ENCODE results near the gene CCNL2.
"Not testable (repeated sequence)": the region's sequence is repeated elsewhere in the genome, so short reads cannot be mapped to it uniquely, and the experiment has no call there.

The CCNL2 gene

DNA sequence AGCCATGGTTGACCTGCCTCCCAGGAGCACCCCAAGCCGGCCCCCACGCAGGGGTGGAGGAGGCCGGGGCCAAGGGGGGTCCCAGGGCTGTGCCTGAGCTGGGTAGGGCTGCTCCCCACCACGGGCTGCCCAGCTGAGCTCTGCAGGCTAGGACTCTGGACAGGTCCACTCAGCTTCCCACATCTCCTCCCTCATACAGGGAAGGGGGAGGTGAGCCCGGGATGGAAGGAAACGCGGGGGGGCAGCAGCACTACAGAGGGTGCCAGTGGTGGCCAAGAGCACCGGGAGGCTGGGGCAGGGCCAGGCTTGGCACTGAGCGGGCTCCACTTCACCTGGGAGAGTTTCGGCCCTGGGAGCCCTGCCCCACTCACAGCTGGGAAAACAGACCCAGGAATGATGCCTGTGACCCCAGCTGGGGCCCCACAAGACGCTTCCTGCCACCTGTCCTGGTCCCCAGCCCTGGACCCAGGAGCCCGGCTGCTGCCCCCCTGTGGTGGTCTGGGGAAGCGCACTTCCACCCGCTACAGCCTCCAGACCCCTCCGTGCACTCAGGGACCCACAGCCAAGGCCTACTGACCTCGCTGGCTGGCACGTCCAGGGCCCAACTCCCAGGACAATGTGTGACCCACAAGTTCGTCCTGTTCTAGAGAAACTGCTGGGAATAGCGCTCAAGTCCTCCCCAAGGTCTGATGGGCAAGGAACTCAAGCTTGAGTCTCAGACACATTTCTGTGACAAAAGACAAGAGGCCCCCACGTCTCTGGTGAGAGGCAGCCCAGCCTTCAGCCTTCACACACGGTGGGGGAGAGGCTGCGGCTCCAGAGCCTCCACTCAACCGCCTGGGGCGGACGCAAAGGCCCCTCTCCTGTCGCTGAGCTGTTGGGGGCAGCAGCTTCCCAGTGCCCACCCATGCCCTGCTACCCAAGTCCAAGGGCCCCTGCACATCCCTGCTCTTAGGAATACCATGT is 27.1 kb downstream of the CCNL2 start:
- H4K20me1 ChIP-seq: peaks cover 4 to 45% (median 41%) of the 10 kb centered on the region in 11 experiments; a peak in 21 of 22 replicates
- peak overlapping the region in 10 of 11 experiments; percentile 40 to 97 (median 77); a peak in 19 of 22 replicates for H3K27ac ChIP-seq
- peaks cover 8 to 31% (median 20%) of the 10 kb centered on the region in 11 experiments for H3K36me3 ChIP-seq
- H3K4me1 ChIP-seq: peaks cover 46 to 62% (median 59%) of the 10 kb centered on the region in 10 experiments
- TF ChIP-seq Cebpa-rat (IDR thresholded peaks at IDR 0.05): no peak
- H3K9me3 ChIP-seq (replicated peaks in 1 of 11): peaks cover 0 to 9% (median 5%) of the 10 kb centered on the region in 11 experiments; a peak in 17 of 22 replicates
- peak overlapping the region in 9 of 10 experiments; percentile 33 to 84 (median 49); a peak in 16 of 20 replicates for H3K4me3 ChIP-seq
- peak overlapping the region; percentile 53 to 99 (median 97); a peak in 21 of 22 replicates for H3K9ac ChIP-seq
- H3K27me3 ChIP-seq: no peaks in the 10 kb centered on the region
- H3K4me2 ChIP-seq: peak overlapping the region; percentile 95 to 100 (median 100)

GRCh38 chr1:1371364-1371745 is 27.8 kb downstream of the CCNL2 start:
- peaks cover 5 to 16% (median 12%) of the 10 kb centered on the region in 11 experiments; a peak in 20 of 22 replicates for H3K9me3 ChIP-seq (replicated peaks in 1 of 11)
- peak overlapping the region; percentile 95 to 100 (median 100) for H3K4me2 ChIP-seq
- H3K27me3 ChIP-seq: no peaks in the 10 kb centered on the region
- peak in 8 of 11 experiments; percentile 26 to 85 (median 64); a peak in 10 of 22 replicates for TF ChIP-seq Cebpa-rat (IDR thresholded peaks at IDR 0.05)
- peak overlapping the region in 9 of 10 experiments; percentile 33 to 84 (median 49); a peak in 15 of 20 replicates for H3K4me3 ChIP-seq
- peak overlapping the region; percentile 53 to 99 (median 97); a peak in 21 of 22 replicates for H3K9ac ChIP-seq
- H4K20me1 ChIP-seq: peaks cover 4 to 45% (median 41%) of the 10 kb centered on the region in 11 experiments; a peak in 21 of 22 replicates
- peak overlapping the region in 9 of 11 experiments; percentile 61 to 97 (median 77); a peak in 18 of 22 replicates for H3K27ac ChIP-seq
- peaks cover 8 to 26% (median 19%) of the 10 kb centered on the region in 11 experiments for H3K36me3 ChIP-seq
- peaks cover 45 to 62% (median 59%) of the 10 kb centered on the region in 10 experiments for H3K4me1 ChIP-seq

DNA sequence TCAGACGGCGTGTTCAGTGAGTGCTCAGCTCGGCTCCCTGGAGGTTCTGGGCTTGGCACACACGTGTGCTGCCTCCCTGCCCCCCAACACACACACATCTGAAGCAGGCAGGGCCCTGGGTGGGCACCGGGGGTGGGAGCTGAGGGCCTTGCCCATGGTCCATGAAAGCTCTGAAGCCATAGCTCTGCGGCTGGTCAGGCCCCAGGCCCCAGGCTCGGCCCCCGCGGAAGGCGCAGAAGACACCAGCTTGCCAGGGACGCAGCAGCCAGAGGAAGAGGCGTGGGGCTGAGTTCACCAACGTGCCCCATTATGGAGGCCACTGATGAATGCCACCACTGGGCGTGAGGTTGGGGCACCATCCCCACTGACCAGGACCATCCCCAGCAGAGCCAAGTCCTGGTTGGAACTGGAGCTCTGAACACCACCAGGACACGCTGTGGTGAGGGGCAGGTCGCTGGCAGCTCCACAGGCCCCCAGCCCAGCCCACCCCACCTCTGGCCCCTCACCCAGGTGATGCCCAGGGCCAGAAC is 28.3 kb downstream of the CCNL2 start:
- TF ChIP-seq Cebpa-rat (IDR thresholded peaks at IDR 0.05): no peak
- H3K27me3 ChIP-seq: no peaks in the 10 kb centered on the region
- peak overlapping the region in 9 of 11 experiments; percentile 35 to 97 (median 72); a peak in 17 of 22 replicates for H3K27ac ChIP-seq
- H4K20me1 ChIP-seq: peaks cover 4 to 45% (median 41%) of the 10 kb centered on the region in 11 experiments; a peak in 21 of 22 replicates
- peaks cover 9 to 21% (median 17%) of the 10 kb centered on the region in 11 experiments; a peak in 20 of 22 replicates for H3K9me3 ChIP-seq (replicated peaks in 1 of 11)
- H3K36me3 ChIP-seq: peaks cover 7 to 21% (median 15%) of the 10 kb centered on the region in 11 experiments
- peak overlapping the region; percentile 95 to 100 (median 100) for H3K4me2 ChIP-seq
- peak overlapping the region; percentile 41 to 99 (median 97); a peak in 19 of 22 replicates for H3K9ac ChIP-seq
- peaks cover 40 to 57% (median 53%) of the 10 kb centered on the region in 10 experiments for H3K4me1 ChIP-seq
- peak overlapping the region in 7 of 10 experiments; percentile 27 to 84 (median 49); a peak in 7 of 20 replicates for H3K4me3 ChIP-seq

GRCh38 chr1:1370094-1370493 is 29.0 kb downstream of the CCNL2 start:
- H4K20me1 ChIP-seq: peaks cover 4 to 45% (median 41%) of the 10 kb centered on the region in 11 experiments; a peak in 21 of 22 replicates
- H3K27ac ChIP-seq: peak overlapping the region in 8 of 11 experiments; percentile 59 to 97 (median 76); a peak in 12 of 22 replicates
- H3K27me3 ChIP-seq, H3K4me3 ChIP-seq: not testable (repeated sequence)
- peaks cover 39 to 54% (median 52%) of the 10 kb centered on the region in 10 experiments for H3K4me1 ChIP-seq
- H3K9me3 ChIP-seq (replicated peaks in 1 of 11): peaks cover 10 to 26% (median 21%) of the 10 kb centered on the region in 11 experiments; a peak in 20 of 22 replicates
- H3K36me3 ChIP-seq: peaks cover 7 to 21% (median 15%) of the 10 kb centered on the region in 11 experiments
- H3K9ac ChIP-seq: peak overlapping the region in 9 of 11 experiments; percentile 57 to 99 (median 97); a peak in 12 of 22 replicates
- H3K4me2 ChIP-seq: peak overlapping the region in 10 of 11 experiments; percentile 95 to 100 (median 100); a peak in 20 of 22 replicates

GRCh38 chr1:1367315-1367714 is 31.8 kb downstream of the CCNL2 start:
- Histone ChIP-seq H3K4me2 (no peak overlapping the region), H4K20me1 (peaks cover 4 to 22% (median 17%) of the 10 kb centered on the region in 11 experiments; a peak in 21 of 22 replicates), H3K36me3 (peaks cover 0 to 2% (median 0%) of the 10 kb centered on the region in 11 experiments; a peak in 3 of 22 replicates), H3K9ac (no peak overlapping the region), H3K4me1 (peaks cover 19 to 33% (median 31%) of the 10 kb centered on the region in 10 experiments), H3K4me3 (no peak overlapping the region), H3K9me3 (replicated peaks in 1 of 11) (peaks cover 10 to 26% (median 21%) of the 10 kb centered on the region in 11 experiments; a peak in 20 of 22 replicates), H3K27me3 (no peaks in the 10 kb centered on the region), H3K27ac (no peak overlapping the region)
- no peak for TF ChIP-seq Cebpa-rat (IDR thresholded peaks at IDR 0.05)

DNA sequence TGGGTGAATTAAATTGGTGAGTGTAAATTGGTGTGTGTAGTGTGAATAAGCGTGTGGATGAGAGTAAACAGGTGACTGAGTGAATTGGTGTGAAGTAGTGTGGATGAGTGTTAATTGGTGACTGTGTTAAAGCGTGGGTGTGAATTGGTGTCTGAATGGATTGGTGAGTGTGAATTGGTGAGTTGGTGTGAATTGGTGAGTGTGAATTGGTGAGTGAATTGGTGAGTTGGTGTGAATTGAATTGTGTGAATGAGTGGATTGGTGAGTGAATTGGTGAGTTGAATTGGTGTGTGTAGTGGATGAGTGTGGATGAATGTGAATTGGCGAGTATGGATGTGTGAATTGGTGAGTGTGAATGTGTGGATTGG is 32.5 kb downstream of the CCNL2 start:
- peaks cover 10 to 26% (median 21%) of the 10 kb centered on the region in 11 experiments; a peak in 20 of 22 replicates for H3K9me3 ChIP-seq (replicated peaks in 1 of 11)
- H3K36me3 ChIP-seq: no peaks in the 10 kb centered on the region
- no peak overlapping the region for H3K4me2 ChIP-seq
- H3K4me3 ChIP-seq: no peak overlapping the region
- H3K27me3 ChIP-seq: no peaks in the 10 kb centered on the region
- H4K20me1 ChIP-seq: peaks cover 2 to 16% (median 11%) of the 10 kb centered on the region in 11 experiments; a peak in 21 of 22 replicates
- no peak overlapping the region for H3K27ac ChIP-seq
- H3K4me1 ChIP-seq: peaks cover 13 to 26% (median 24%) of the 10 kb centered on the region in 10 experiments
- TF ChIP-seq Cebpa-rat (IDR thresholded peaks at IDR 0.05): no peak
- no peak overlapping the region for H3K9ac ChIP-seq

DNA sequence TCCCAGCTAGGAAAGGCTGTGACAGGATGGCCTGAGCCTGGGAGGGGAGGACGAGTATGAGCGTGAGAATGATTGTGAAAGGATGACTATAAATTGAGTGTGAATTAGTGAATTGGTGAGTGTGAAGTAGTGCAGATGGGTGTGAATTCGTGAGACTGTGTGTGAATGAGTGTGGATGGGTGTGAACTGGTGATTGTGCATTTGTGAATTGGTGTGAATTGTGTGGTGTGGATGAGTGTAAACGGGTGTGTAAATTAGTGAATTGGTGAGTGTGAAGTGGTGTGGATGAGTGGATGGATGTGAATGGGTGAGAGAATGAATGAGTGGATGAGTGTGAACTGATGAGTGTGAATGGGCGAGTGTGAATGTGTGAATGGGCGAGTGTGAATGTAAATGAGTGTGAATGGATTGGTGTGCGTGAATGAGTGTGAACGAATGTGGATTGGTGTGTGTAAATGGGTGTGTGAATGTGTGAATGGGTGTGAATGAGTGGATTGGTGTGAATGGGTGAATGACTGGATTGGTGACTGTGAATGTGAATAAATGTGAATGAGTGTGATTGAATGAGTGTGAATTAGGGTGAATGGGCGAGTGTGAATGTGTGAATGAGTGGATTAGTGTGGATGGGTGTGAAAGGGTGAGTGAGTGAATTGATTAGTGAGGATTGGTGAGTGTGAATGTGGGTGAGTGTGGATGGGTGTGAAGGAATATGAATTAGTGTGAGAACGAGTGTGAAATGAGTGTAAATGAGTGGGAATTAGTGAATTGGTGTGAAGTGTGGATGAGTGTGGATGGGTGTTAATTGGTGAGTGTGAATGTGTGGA is 33.0 kb downstream of the CCNL2 start:
- Histone ChIP-seq H4K20me1 (peaks cover 0 to 10% (median 5%) of the 10 kb centered on the region in 11 experiments; a peak in 11 of 22 replicates), H3K4me3 (no peak overlapping the region), H3K27ac (no peak overlapping the region), H3K36me3 (no peaks in the 10 kb centered on the region), H3K9ac (no peak overlapping the region), H3K27me3 (no peaks in the 10 kb centered on the region), H3K4me1 (peaks cover 7 to 21% (median 18%) of the 10 kb centered on the region in 10 experiments), H3K4me2 (no peak overlapping the region), H3K9me3 (replicated peaks in 1 of 11) (peaks cover 10 to 26% (median 21%) of the 10 kb centered on the region in 11 experiments; a peak in 20 of 22 replicates)
- no peak for TF ChIP-seq Cebpa-rat (IDR thresholded peaks at IDR 0.05)

Data from BLaER1 treated with 17β-estradiol and CSF1 and Interleukin-3, amounts not matched to agents 10 nM and 100 nM (cell line).